ENCODE data around the gene PUM1. TPM values are rescaled to one million over a fixed set of nuclear protein-coding genes. Genes with fewer than 3 reads are reported as not detected.

Gene PUM1
- total and polyA plus RNA-seq, 10 donors = 14.9 to 122 (median 82.5) TPM

DNA sequence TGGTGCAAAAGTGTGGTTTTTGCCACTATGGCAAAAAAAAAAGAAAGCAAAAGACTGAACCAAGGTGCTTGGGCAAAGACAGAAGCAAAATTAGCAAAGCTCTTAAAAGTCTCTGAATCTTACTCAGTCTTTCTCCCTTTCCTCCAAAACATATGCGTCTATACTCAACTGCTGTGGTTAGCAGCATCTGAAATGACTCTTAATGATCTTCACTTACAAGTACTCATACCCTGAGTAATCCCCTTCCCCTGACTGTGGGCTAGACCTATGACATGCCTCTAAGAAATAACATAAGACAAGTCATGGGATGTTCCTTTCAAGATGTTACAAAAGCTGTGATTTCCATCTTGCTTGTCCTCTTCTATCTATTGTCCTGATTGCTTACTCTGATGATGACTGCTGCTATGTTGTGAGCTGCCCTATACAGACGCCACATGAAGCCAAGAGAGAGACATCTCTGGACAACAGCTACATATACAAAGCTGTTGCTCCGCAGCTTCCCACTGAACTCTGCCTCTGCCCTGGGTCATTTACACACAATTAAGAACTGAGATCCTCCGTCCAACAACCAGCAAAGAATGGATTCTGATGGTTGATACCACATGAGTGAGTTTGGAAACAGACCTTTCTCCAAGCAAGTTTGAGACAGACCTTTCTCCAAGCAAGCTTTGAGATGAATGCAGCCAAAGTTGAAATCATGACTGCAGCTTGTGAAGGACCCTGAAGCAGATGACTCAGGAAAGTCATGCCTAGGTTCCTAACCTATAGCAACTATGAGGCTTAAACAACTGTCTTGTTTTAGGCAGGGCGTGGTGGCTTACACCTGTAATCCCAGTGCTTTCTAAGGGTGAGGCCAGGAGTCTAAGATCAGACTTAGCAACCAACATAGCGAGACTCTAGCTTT lies 55.2 kb downstream of the PUM1 start:
- Histone ChIP-seq H3K9me3 (no peaks in the 10 kb centered on the region), H3K36me3 (peaks cover 0 to 33% (median 10%) of the 10 kb centered on the region in 6 donors), H3K4me1 (peaks cover 16 to 100% (median 65%) of the 10 kb centered on the region in 6 donors), H3K4me3 (no peak overlapping the region), H3K27me3 (replicated peaks in 1 of 7) (no peaks in the 10 kb centered on the region), H3K27ac (peak overlapping the region in 2 of 8 donors; percentile 11 to 20)
- WGBS, 5 donors = 72 to 83% (median 80%) methylated on average over 6 of the region's 6 CpGs
- intact Hi-C loops (cut with DNase I; ENCODE audit: low total_unique reads) = no loop called here
- no peak for DNase-seq
- TF ChIP-seq POLR2AphosphoS5 (IDR thresholded peaks at IDR 0.05) (peak in 1 of 3 donors; percentile 16), POLR2A (IDR thresholded peaks at IDR 0.05) (no peak)

DNA sequence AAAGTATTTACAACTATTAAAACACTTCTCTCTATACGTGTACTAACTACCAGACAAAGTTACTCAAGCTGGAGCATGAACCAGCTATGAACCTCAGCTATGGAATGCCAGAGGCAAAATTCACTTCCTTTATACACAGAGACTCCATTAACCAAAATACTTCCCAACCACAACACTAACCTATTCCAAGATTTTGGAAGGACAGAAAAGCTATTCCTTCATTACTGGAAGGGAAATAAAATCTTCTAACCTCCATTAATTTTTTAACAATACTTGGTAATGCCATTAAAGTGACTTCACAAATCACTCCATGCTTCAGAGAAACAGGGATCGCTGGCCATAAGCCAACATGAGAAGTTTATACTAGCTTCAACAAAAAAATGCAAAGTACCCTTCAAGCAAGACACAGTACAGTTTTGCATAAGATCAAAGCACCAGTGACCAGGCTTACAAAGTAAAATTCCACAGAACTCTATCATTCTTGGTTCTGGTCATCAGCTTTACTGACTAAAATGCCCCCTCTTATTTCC lies 58.0 kb downstream of the PUM1 start:
- 62 to 77% (median 70%) methylated on average over 2 of the region's 2 CpGs for WGBS, 5 donors
- TF ChIP-seq, protein P1, sequence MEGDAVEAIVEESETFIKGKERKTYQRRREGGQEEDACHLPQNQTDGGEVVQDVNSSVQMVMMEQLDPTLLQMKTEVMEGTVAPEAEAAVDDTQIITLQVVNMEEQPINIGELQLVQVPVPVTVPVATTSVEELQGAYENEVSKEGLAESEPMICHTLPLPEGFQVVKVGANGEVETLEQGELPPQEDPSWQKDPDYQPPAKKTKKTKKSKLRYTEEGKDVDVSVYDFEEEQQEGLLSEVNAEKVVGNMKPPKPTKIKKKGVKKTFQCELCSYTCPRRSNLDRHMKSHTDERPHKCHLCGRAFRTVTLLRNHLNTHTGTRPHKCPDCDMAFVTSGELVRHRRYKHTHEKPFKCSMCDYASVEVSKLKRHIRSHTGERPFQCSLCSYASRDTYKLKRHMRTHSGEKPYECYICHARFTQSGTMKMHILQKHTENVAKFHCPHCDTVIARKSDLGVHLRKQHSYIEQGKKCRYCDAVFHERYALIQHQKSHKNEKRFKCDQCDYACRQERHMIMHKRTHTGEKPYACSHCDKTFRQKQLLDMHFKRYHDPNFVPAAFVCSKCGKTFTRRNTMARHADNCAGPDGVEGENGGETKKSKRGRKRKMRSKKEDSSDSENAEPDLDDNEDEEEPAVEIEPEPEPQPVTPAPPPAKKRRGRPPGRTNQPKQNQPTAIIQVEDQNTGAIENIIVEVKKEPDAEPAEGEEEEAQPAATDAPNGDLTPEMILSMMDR (IDR thresholded peaks at IDR 0.05 in 8 of 11, conservative IDR thresholded peaks at IDR 0.05 in 3 of 11) = no peak
- TF ChIP-seq POLR2A (IDR thresholded peaks at IDR 0.05) (no peak), POLR2AphosphoS5 (IDR thresholded peaks at IDR 0.05) (no peak)
- H3K27ac ChIP-seq = peak overlapping the region in 2 of 8 donors; percentile 10 to 37
- H3K27me3 ChIP-seq (replicated peaks in 1 of 7) = no peaks in the 10 kb centered on the region
- no peak overlapping the region for H3K4me3 ChIP-seq
- peaks cover 0 to 53% (median 31%) of the 10 kb centered on the region in 6 donors for H3K36me3 ChIP-seq
- no peaks in the 10 kb centered on the region for H3K9me3 ChIP-seq
- intact Hi-C loops (cut with DNase I; ENCODE audit: low total_unique reads) = no loop called here
- peaks cover 4 to 92% (median 44%) of the 10 kb centered on the region in 6 donors for H3K4me1 ChIP-seq
- no peak for DNase-seq

DNA sequence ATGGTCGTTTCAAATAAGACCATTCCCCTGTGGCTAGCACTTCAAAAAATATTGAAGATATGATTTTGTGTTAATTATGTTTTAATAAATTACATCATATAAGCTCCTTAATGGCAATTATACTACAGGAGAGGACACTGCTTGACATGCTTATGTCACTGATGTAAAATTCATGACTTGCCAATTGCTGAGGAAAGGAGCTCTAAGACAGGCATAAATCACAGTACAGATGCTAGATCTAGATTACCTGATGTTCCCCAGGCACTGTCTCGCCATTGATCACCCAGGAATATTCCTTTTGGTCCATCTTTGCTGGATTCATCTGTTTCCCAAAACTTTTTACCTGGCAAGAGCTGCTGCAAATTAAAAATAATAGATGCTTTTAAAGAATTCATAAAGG lies 58.8 kb downstream of the PUM1 start:
- no peak for DNase-seq
- intact Hi-C loops (cut with DNase I; ENCODE audit: low total_unique reads) = no loop called here
- Histone ChIP-seq H3K27ac (peak overlapping the region in 1 of 8 donors; percentile 17), H3K4me1 (peaks cover 2 to 92% (median 36%) of the 10 kb centered on the region in 6 donors), H3K4me3 (no peak overlapping the region), H3K9me3 (no peaks in the 10 kb centered on the region), H3K36me3 (peaks cover 0 to 61% (median 31%) of the 10 kb centered on the region in 6 donors), H3K27me3 (replicated peaks in 1 of 7) (no peaks in the 10 kb centered on the region)
- WGBS, 5 donors = 83 to 91% (median 89%) methylated on average over 2 of the region's 2 CpGs
- TF ChIP-seq POLR2A (IDR thresholded peaks at IDR 0.05) (no peak), POLR2AphosphoS5 (IDR thresholded peaks at IDR 0.05) (no peak)
- TF ChIP-seq, protein P1 (IDR thresholded peaks at IDR 0.05 in 8 of 11, conservative IDR thresholded peaks at IDR 0.05 in 3 of 11) = no peak

DNA sequence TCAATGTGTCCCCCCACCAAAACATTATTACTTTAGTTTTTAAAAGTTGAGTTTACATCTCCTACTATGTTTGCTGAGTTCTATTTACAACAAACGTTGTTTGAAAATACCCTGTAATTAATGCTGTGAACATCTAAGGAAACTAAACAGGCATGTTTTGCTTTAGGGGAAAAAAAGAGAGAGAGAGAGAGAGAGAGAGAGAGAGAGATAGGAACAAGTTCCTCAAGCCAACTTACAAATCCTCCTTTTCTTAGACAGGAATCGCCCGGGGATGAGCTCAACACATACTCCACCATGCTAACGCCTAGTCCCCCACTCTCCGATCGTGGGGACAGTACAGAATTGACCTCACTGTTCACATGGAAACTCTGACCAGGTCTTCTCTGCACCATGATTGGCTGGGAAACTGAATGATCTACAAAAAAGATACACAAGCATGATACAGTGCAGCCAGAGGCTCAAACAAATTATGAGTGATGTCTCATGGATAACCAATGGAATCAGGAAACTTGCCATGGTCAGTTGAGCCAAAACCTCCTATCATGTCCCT lies 59.8 kb downstream of the PUM1 start:
- DNase-seq = no peak
- H3K36me3 ChIP-seq = peaks cover 0 to 71% (median 31%) of the 10 kb centered on the region in 6 donors
- WGBS, 5 donors = 90 to 94% (median 91%) methylated on average over 6 of the region's 6 CpGs
- peaks cover 0 to 91% (median 28%) of the 10 kb centered on the region in 6 donors for H3K4me1 ChIP-seq
- no peak overlapping the region for H3K4me3 ChIP-seq
- no peaks in the 10 kb centered on the region for H3K9me3 ChIP-seq
- TF ChIP-seq POLR2AphosphoS5 (IDR thresholded peaks at IDR 0.05) = no peak
- no peak for TF ChIP-seq POLR2A (IDR thresholded peaks at IDR 0.05)
- TF ChIP-seq, protein P1 (IDR thresholded peaks at IDR 0.05 in 8 of 11, conservative IDR thresholded peaks at IDR 0.05 in 3 of 11) = no peak
- H3K27ac ChIP-seq = no peak overlapping the region
- H3K27me3 ChIP-seq (replicated peaks in 1 of 7) = no peaks in the 10 kb centered on the region
- intact Hi-C loops (cut with DNase I; ENCODE audit: low total_unique reads) = no loop called here
